Islet of Langerhans (tissue), 1 donor: ENCODE measurements around the gene SCAI.
"Not testable (repeated sequence)": the region's sequence is repeated elsewhere in the genome, so short reads cannot be mapped to it uniquely, and the experiment has no call there.

Source experiments
- FAIRE-seq: peaks from one replicate; lab custom pipeline; 2011; peaks lifted over from hg19 to GRCh38; lab: Jason Lieb, UNC

Gene SCAI

DNA sequence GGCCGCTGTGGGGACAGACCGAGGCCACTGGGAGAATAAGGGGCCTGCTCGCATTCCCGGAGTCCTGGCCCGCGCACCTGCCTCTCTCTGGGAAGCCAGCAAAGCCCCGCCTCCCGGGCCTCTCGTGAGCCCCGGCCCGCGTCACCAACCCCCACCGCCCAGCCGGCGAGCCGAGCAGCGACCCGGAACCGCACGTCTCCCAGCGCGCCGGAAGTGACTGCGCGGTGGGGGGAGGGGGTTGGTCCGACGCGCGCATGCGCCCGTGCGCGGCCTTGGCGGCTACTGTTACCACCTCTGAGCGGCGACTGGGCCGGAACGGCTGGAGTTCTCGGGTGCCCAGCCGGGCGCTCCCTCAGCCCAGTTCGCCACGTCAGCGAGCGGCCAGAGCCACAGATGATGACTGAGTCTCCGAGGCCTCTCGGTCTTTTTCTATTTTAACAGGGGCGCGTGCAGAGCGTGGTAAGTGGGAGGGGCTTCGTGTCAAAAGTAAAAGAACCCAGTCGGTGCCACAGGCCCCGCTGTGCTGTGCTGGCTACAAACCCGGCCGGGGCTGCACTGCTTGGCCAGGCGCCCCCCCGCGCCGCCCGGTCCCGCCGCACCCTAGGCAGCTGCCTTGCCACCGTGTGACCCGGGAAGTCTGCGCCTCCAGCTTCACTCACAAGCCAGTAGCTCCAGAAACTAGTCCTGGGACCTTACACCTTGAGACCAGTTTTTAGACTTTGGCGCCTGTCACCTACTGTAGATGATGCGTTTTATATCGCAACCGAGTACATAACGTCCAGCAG, 202.2 kb downstream of the SCAI start, which contains the start of gene GOLGA1:
Gene GOLGA1 (minus strand): TSS at position 190 of the 785 bp plus-strand sequence. CDS start 2,372 bp downstream, outside the sequence.
- no peak for FAIRE-seq

DNA sequence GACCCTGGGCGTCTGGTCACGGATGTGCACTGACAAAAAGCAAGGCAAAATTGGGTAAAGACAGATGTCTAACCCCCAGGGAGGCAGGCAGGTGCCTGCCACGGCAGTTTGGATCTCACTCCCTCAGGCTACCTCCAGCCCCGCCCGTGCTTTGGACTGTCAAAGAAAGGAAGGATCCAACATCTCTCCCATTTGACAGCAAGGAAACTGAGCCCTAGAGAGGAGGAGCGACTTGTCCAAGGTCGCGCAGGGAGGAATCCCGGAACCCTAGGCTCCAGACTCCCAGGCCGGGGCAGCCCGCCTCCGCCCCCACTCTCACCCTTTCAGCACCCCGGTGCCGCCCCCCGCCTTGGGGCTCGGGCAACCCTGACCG, 202.8 kb downstream of the SCAI start:
- FAIRE-seq: no peak

DNA sequence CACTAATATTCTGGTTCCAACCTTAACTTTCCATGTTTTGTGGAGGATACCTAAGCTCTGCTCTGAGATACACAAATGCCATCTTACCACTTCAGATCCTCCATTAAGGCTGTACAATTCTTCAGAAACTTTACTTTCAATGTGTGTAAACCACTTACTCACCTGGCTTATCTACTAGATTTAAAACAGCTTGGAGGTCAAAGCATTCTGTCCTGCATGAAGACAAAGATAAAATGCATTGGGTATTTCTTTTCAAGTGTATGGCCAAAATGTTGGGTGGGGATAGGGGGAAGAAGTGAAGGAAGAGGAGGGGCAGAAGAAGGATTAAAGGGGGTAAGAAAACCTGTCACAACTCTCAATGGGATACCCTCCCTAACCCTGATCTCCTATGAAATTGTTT, 203.4 kb downstream of the SCAI start:
- FAIRE-seq: no peak

DNA sequence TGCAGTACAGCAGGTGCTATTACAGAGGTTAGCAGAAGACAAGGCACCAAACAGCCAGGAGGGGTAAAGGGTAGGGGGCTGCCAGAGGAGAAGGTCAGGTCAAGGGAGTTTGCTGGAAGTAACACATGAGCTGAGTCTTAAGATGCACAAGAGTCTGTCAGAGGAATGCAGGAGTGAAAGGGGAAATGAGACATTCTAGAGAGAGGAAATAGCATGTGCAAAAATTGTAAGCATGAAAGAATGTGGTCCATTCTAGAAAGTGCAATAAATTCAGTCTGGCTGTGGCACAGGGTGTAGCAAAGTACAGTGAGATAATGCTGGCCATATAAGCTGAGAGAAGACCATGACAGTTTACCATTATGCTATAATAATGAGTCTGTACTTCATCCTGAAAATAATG, 209.0 kb downstream of the SCAI start:
- no peak for FAIRE-seq

DNA sequence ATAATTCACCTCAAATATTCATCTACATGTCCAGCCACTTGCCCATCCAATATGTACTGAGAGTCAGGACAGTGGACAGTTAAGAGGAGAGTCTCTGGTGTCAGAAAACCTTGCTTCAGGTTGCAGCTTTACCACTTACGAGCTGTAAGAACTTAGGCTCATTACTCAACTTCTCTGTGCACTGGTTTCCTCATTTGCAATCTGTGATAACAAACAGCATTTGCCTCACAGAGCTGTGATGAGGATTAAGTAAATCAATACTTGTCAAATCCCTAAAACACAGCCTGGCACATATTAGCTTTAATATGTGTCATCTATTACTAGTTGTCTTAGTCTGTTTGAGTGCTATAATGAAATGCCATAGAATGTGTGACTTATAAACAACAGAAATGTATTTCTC, 211.0 kb downstream of the SCAI start:
- FAIRE-seq: no peak

DNA sequence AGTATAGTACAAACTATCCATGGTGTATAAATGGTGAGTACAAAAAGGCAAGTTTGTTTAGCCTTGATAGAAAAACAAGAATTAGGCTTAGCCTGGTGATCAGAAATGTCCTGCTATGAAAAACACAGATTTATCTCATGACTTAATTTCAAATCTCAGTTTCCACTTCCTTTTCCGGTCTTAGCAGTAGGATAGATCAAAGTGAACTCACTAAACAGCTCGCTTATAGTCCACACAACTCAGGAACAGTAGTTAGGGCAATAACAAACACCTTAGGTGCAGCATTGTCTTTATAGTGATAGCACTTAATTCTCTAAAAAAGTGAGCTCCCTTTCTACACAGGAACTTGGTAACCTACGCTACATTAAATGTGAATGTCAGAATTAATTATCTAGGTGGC, 213.9 kb downstream of the SCAI start:
- no peak for FAIRE-seq

DNA sequence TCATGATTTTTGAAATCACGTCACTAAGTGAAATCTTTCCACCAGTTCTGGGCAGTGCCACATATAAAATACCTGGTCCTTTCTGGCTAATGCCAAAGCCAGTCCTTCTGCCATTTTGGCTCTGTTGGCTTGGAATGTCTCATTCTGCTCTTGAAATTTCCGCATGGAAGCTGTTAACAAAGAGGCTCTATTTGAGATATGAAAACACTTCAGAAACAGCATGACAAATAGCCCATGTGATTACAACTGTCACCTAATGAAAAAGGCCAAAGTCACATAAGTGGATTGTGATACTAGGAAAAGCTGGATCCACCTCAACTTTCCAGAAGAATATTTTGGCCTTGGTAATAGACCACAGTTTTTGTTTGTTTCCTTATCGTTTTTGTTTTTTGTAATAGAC, 215.2 kb downstream of the SCAI start:
- FAIRE-seq: no peak

DNA sequence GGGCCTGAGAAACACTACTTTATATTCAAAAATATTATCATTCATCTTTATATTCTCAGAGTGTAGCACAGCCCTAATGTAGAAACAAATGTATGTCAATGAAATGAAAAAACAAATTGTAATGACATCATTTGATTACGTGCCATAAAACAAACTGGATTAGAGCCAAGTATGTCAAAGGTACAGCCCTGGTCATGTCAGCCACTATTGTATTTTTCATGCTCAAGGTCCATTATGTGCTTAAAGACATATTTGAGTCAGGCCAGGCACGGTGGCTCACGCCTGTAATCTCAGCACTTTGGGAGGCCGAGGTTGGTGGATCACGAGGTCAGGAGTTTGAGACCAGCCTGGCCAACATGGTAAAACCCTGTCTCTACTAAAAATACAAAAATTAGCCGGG, 222.9 kb downstream of the SCAI start:
- not testable (repeated sequence) for FAIRE-seq

DNA sequence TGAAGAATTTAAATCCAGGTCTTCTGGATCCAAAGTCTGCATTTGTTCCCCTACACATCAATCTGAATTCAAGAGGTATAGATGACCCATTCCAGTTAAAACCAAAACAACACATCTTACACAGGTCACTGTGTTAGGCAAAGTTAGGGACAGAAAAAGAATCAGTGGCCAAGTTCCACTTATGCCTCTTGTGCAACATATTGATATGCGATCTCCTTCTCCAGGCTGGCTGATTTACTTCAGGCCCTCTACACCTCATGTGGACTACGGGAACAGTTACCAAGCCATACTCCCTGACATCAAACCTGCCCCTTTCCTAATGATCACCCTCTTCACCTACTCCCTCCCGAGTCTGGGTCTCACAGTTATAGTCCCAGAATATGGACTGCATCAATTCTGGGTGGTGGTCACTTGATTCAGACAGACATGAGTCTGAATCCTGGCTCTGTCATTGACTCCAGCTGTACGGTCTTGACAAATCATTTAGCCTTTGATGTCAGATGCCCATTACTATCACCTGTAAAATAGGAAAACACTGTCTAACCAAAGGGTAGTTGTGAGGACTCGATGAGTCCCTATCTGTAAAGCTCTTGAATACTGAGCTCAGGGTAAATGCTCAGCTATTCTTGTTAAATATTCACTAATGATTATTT, 228.4 kb downstream of the SCAI start:
- no peak for FAIRE-seq

DNA sequence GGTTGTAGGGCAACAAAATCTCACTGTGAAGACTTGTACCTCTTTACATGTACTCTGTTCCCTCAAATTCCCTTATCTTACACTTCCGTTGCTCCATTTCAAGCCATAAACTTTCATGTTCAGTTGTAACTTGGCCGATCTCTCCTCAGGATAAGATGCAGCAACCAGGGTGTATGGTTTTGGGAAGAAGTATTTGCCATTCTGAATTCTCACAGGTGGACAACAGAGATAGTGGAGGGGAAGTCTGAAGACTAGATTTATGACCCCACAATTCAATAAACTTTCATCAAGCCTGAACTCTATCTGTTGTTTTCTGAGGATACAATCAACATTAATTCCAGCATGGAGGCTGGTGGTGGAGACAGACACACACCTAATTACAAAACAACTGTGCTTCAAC, 229.9 kb downstream of the SCAI start:
- no peak for FAIRE-seq

DNA sequence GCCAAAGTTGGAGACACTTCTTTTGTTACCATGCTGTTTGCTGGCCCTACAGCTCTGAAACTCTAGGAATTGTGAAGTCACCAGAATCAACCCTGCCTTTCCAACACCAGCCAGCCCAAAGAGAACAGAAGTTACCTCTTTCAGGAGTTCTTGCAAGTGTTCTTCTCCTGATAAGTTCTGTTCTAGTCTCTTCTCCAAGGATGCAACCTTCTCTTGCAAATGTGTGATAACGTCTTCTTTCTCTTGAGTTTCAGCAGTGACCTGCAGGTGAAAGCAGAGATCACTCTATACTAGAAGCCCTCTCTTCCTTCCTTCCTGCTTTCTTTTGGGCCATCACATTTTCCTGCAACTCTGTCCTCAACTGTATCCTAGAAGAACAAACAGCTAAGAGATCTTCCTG, 231.6 kb downstream of the SCAI start:
- no peak for FAIRE-seq

DNA sequence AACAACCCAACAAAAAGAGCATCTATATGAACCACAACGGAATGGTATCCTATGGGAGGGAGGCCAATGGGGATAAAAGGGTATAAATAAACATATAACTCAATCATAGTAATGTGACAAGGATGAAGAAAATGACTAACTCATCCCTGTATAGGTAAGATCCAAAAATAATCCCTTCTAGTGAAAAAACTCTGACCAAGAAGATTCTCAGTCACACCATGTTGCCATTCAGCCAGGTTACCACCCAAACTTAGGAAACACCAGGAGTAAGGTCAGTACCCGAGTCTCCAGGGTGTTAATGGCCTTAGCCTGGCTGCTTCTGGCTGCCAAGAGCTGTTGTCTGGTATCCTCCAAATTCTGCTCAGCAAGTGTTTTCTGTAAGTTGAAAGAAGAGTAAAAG, 235.2 kb downstream of the SCAI start:
- FAIRE-seq: no peak

DNA sequence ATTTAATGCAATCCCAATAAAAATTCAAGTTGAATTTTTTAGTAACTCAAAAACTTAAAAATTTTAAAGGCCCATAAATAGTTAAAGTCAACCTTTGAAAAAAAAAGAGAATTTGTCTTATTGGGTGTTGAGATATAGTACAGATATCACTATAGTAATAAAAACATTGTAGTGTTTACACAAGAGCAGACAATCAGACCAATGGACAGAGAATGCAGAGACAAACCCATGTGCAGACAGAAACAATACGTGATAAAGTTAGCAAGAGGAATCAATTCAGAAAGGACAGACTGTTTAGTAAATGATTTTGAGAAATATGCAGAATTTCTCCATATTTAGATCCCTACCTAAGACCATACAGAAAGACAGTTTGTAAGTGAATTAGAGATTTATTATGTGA, 236.4 kb downstream of the SCAI start:
- FAIRE-seq: no peak

DNA sequence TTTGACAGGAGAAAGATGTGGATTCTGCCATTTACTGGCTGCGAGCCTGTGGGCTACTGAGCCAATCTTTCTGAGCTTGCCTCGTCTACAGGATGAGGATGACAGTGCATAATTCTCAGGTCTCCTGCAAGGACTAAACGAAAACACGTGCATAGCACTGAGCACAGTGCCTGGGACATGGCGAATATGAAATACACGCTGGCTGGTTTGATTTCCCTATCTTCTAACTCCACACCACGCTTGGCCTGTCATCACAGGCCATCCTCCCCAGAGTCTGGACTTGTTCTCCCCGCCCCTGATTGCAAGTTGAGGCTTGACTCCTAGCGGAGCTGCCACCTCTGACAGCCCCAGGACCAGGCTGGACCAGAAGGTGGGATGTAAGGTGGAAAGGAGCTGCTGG, 243.5 kb downstream of the SCAI start:
- FAIRE-seq: no peak

DNA sequence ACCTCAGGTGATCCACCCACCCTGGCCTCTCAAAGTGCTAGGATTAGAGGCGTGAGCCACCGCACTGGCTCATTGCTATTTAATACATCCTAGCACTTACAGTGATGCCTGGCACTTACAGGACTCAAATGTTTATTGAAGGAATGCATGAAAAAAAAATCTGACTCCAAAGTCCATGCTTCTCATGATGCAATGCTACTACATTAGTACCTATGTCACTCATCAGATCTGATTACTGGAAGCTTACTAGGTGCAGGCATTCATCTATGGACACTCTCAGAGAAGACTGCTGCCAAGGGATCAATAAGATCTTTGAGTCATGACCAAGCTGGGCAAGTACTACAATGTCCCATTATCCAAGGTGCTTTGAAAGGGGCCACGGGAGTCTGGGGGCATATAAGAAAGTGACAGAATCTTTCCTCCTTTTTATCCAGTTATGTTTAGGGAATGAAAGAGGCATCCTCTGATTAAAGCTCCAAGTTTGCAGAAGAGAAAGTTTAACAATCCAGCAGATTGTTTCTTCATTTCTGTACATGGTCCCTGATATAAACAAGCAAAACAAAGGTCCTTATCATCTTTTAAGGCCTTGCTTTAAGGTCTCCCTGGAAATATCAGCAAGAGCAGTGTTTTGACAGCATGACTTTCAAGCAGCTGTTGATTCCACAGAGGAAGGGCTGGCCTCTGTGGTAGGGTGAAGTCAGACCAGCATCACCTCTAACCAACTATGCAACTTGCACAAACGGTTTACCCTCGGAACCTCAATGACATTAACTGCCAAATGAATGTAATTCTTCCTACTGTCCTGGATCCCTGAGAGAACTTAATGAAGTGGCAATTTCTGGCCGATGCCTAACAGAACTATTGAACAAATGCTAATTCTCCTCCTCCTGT, 245.5 kb downstream of the SCAI start:
- no peak for FAIRE-seq

DNA sequence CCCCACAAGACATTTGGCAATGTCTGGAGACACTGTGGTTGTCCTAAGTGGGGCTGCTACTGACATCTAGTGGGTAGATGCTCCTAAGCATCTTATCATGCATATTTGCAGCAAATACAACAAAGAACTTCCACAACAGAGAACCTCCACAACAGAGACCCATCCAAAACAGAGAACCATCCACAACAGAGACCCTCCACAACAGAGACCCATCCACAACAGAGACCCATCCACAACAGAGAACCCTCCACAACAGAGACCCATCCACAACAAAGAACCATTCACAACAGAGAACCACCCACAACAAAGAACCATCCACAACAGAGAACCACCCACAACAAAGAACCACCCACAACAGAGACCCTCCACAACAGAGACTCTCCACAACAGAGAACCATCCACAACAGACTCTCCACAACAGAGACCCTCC, 248.6 kb downstream of the SCAI start:
- no peak for FAIRE-seq

DNA sequence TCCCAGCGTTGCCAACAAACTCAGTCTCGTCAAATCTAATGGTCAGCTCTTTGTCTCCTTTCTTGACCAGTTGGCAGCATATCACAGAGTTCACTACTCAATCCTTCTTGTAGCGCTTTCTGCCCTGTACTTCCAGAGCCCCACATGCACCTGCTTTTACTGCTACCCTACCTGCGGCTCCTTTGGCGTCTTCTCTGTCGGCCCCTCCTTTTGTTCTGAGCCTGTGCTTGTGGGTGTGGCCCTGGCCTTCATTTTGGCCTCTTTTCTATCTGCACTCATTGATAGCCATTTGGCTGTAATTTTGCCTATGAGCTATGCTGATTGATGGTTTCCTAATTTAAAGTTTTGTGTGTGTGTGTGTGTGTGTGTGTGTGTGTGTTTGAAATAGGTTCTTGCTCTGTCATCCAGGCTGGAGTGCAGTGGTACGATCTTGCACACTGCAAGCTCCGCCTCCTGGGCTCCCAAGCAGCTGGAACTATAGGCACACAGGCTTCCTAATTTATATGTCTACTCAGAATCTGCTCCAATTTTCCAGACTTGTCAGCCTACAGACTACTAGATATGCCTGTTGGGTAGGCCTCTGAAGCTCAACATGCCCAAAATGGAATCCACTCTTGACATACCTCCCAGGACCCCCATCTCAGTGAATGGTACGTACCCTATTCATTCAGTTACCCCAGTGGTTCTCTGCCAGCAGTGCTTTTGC, 249.1 kb downstream of the SCAI start:
- FAIRE-seq: no peak
